ENCODE results near the gene SH2D4B. TPM values are rescaled to one million over a fixed set of nuclear protein-coding genes. Genes with fewer than 3 reads are reported as not detected.

The SH2D4B gene
- total RNA-seq, 4 donors from 2014 or later, result not detected

DNA sequence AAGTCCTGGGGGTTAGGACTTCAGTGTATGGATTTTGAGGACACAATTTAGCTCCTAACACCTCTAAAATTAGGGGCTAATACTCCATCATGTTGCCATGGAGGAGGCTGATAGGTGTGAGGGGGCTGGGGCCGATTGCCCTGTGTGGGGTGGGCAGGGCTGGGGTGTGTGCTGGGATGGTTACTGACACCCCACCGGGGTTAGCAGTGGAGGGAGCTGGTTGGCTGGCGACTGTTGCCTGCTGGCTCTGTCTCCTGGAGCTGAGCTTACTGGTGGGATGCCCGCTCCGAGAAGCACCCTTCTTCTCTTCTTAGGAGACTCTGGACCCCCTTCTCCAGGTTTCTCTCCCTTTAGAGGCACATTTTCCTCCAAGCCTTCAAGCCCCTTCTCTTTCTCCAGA lies 22.2 kb upstream of the SH2D4B start:
- Histone ChIP-seq H3K27me3 (no peaks in the 10 kb centered on the region), H3K9me3 (no peaks in the 10 kb centered on the region), H3K27ac (no peak overlapping the region), H3K36me3 (peaks cover 0 to 93% (median 0%) of the 10 kb centered on the region in 3 donors), H3K4me3 (no peak overlapping the region), H3K4me1 (no peaks in the 10 kb centered on the region)
- TF ChIP-seq CTCF (IDR thresholded peaks at IDR 0.05) (no peak), POLR2A (IDR thresholded peaks at IDR 0.05) (no peak)
- peak in 1 of 3 donors; percentile 29 for DNase-seq

DNA sequence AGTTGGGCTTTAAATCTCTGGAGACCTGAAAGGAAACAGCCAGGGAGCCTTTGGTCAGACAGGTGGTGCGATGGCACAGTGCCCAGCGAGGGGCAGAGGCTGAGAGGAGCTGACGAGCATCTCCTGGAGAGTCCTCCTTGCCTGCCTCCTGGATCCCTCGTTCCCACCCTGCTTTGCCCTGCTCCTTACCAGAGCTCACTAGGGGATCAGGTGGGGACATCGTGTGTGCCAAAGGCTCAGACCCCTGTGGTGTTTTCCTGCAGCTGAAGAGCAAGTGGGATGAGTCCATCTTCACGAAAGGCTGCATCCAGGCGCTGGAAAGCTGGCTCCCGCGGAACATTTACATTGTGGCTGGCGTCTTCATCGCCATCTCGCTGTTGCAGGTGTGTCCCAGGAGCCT lies 21.8 kb upstream of the SH2D4B start:
- peak in 1 of 3 donors; percentile 33 for DNase-seq
- H3K27ac ChIP-seq, result no peak overlapping the region
- peaks cover 0 to 90% (median 0%) of the 10 kb centered on the region in 3 donors for H3K36me3 ChIP-seq
- H3K4me3 ChIP-seq, result no peak overlapping the region
- H3K9me3 ChIP-seq, result no peaks in the 10 kb centered on the region
- H3K4me1 ChIP-seq, result no peaks in the 10 kb centered on the region
- H3K27me3 ChIP-seq, result no peaks in the 10 kb centered on the region
- no peak for TF ChIP-seq POLR2A (IDR thresholded peaks at IDR 0.05)

DNA sequence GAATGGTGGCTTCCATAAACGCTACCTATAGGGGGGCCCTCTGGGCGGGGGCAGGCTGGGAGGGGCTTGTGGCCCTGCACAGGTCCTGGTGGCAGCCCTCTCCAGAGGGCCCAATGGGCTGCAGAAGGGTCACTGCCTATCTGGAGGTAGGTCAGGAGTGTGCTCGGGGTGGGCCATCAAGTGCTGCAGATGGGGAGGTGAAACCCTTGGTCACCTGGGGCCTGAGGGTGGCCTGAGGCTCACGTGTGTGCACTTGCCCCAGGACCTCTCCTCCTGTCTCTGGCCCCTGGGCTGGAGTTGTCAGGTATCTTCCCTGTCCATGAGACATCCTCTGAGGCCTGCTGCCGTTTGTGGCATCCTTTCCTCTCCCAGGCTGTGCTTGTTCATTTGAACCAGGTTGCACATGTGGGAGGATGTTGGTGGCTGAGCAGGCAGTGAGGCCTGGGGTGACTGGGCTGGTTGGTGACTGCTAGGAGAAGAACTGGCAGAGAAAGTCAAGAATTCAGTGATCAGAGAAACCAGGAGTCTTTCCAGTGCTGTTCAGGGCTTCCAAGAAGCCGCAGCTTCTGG lies 21.1 kb upstream of the SH2D4B start:
- H3K27ac ChIP-seq, result no peak overlapping the region
- H3K4me1 ChIP-seq, result no peaks in the 10 kb centered on the region
- no peaks in the 10 kb centered on the region for H3K27me3 ChIP-seq
- no peaks in the 10 kb centered on the region for H3K9me3 ChIP-seq
- peak in 1 of 3 donors; percentile 43 for DNase-seq
- H3K36me3 ChIP-seq, result peaks cover 0 to 84% (median 0%) of the 10 kb centered on the region in 3 donors
- TF ChIP-seq POLR2A (IDR thresholded peaks at IDR 0.05) (no peak), CTCF (IDR thresholded peaks at IDR 0.05) (no peak)
- no peak overlapping the region for H3K4me3 ChIP-seq

GRCh38 chr10:80517416-80518142 lies 20.1 kb upstream of the SH2D4B start:
- H3K4me1 ChIP-seq, result no peaks in the 10 kb centered on the region
- DNase-seq, result peak in 1 of 3 donors; percentile 44
- peaks cover 0 to 74% (median 0%) of the 10 kb centered on the region in 3 donors for H3K36me3 ChIP-seq
- H3K27me3 ChIP-seq, result no peaks in the 10 kb centered on the region
- H3K27ac ChIP-seq, result no peak overlapping the region
- TF ChIP-seq POLR2A (IDR thresholded peaks at IDR 0.05), result no peak
- no peak for TF ChIP-seq CTCF (IDR thresholded peaks at IDR 0.05)
- H3K9me3 ChIP-seq, result no peaks in the 10 kb centered on the region
- no peak overlapping the region for H3K4me3 ChIP-seq

DNA sequence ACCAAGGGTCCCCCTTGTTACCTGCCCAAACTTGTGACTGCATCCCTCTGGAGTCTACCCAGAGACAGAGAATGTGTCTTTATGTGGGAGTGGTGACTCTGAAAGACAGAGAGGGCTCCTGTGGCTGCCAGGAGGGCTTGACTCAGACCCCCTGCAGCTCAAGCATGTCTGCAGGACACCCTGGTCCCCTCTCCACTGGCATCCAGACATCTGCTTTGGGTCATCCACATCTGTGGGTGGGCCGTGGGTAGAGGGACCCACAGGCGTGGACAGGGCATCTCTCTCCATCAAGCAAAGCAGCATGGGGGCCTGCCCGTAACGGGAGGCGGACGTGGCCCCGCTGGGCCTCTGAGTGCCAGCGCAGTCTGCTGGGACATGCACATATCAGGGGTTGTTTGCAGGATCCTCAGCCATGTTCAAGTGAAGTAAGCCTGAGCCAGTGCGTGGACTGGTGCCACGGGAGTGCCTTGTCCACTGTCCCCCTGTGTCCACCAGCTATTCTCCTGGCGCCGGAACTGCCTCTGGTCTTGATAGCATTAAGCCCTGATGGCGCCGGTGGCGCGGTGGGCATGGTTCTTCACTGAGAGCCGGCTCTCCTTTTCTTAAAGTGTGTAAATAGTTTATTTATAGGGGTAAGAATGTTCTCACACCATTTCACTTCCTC lies 19.4 kb upstream of the SH2D4B start:
- Histone ChIP-seq H3K4me1 (no peaks in the 10 kb centered on the region), H3K27me3 (no peaks in the 10 kb centered on the region), H3K9me3 (no peaks in the 10 kb centered on the region), H3K27ac (no peak overlapping the region), H3K4me3 (no peak overlapping the region), H3K36me3 (peaks cover 0 to 67% (median 0%) of the 10 kb centered on the region in 3 donors)
- peak in 1 of 3 donors; percentile 47 for DNase-seq
- no peak for TF ChIP-seq POLR2A (IDR thresholded peaks at IDR 0.05)
- TF ChIP-seq CTCF (IDR thresholded peaks at IDR 0.05), result no peak
